ENCODE measurements around the gene KLK7. TPM values are rescaled to one million over a fixed set of nuclear protein-coding genes. Genes with fewer than 3 reads are reported as not detected.

Gene KLK7
- total RNA-seq, 4 donors from 2014 or later: 9.5 to 309 (median 198) TPM

- 24 to 49% methylated on average over 4 to 8 of the region's 8 CpGs for WGBS, 2 donors
These were observed 22.7 kb upstream of the KLK7 start for GRCh38 chr19:51006406-51006805.

GRCh38 chr19:51005248-51005647, 21.5 kb upstream of the KLK7 start:
- Histone ChIP-seq H3K27me3 (peaks cover 0 to 63% (median 0%) of the 10 kb centered on the region in 4 donors), H3K9me3 (no peaks in the 10 kb centered on the region), H3K4me3 (no peak overlapping the region), H3K27ac (no peak overlapping the region), H3K36me3 (no peaks in the 10 kb centered on the region), H3K4me1 (peaks cover 9 to 35% (median 16%) of the 10 kb centered on the region in 3 donors)
- TF ChIP-seq POLR2A (IDR thresholded peaks at IDR 0.05): no peak
- TF ChIP-seq, protein P1, sequence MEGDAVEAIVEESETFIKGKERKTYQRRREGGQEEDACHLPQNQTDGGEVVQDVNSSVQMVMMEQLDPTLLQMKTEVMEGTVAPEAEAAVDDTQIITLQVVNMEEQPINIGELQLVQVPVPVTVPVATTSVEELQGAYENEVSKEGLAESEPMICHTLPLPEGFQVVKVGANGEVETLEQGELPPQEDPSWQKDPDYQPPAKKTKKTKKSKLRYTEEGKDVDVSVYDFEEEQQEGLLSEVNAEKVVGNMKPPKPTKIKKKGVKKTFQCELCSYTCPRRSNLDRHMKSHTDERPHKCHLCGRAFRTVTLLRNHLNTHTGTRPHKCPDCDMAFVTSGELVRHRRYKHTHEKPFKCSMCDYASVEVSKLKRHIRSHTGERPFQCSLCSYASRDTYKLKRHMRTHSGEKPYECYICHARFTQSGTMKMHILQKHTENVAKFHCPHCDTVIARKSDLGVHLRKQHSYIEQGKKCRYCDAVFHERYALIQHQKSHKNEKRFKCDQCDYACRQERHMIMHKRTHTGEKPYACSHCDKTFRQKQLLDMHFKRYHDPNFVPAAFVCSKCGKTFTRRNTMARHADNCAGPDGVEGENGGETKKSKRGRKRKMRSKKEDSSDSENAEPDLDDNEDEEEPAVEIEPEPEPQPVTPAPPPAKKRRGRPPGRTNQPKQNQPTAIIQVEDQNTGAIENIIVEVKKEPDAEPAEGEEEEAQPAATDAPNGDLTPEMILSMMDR (IDR thresholded peaks at IDR 0.05): no peak
- DNase-seq: no peak
- intact Hi-C loops (cut with DNase I): no loop called here
- WGBS, 2 donors: 75 to 92% methylated on average over 1 of the region's 1 CpG

More at GRCh38 chr19:51006406-51006805, 22.7 kb upstream of the KLK7 start:
- TF ChIP-seq POLR2A (IDR thresholded peaks at IDR 0.05): no peak
- TF ChIP-seq, protein P1 (IDR thresholded peaks at IDR 0.05): no peak
- Histone ChIP-seq H3K27me3 (peaks cover 0 to 60% (median 0%) of the 10 kb centered on the region in 4 donors), H3K9me3 (no peaks in the 10 kb centered on the region), H3K4me3 (no peak overlapping the region), H3K36me3 (no peaks in the 10 kb centered on the region), H3K27ac (no peak overlapping the region), H3K4me1 (peaks cover 14 to 36% (median 16%) of the 10 kb centered on the region in 3 donors)
- intact Hi-C loops (cut with DNase I): no loop called here
- no peak for DNase-seq

GRCh38 chr19:51003316-51003715, 19.6 kb upstream of the KLK7 start:
- DNase-seq: no peak
- peak overlapping the region in 2 of 4 donors; percentile 14 to 25 for H3K27ac ChIP-seq
- peaks cover 4 to 30% (median 13%) of the 10 kb centered on the region in 3 donors for H3K4me1 ChIP-seq
- no peaks in the 10 kb centered on the region for H3K36me3 ChIP-seq
- no peaks in the 10 kb centered on the region for H3K9me3 ChIP-seq
- no peak overlapping the region for H3K4me3 ChIP-seq
- TF ChIP-seq POLR2A (IDR thresholded peaks at IDR 0.05): no peak
- TF ChIP-seq, protein P1 (IDR thresholded peaks at IDR 0.05): no peak
- 82 to 88% methylated on average over 5 to 6 of the region's 7 CpGs for WGBS, 2 donors
- H3K27me3 ChIP-seq: peaks cover 0 to 63% (median 0%) of the 10 kb centered on the region in 4 donors
- intact Hi-C loops (cut with DNase I): no loop called here

DNA sequence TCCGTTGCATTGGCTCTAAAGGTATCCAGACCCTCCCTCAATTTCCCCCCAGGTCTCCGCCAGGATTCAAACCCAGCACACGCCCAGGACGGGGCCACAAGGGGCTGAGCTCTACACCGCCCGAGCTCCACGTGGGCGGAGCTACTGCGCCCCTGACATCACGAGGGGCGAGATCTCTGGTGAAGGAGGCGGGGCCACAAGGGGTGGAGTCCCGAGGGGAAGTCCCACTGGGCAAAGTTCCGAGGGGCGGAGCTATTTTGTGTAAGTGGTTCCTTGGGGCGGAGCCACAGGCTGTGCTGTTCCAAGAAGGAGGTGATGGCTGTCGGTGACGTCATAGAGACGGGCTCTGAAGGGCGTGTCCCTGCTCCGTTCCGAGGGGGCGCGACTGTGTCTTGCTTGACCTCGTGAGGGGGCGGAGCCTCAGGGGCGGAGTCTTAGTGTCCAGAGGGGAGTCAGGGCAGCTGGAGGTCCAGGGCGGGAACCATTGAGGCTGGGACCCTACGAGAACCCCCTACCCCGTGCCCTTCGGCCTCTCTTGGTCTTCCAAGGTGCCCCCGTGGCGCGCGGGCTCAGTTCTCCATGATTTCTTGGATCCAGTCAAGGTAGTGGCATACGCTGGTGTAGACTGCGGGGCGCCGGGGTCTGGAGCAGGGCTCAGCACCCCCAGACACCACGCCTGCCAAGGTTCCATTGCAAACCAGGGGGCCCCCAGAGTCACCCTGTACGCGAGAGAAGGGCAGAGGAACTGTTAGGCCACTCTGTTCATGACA, 19.0 kb upstream of the KLK7 start:
- Histone ChIP-seq H3K9me3 (no peaks in the 10 kb centered on the region), H3K36me3 (no peaks in the 10 kb centered on the region), H3K4me3 (peak overlapping the region in 3 of 4 donors; percentile 37 to 49 (median 40)), H3K27ac (peak overlapping the region; percentile 28 to 90 (median 78)), H3K4me1 (peaks cover 4 to 30% (median 13%) of the 10 kb centered on the region in 3 donors), H3K27me3 (peaks cover 0 to 68% (median 0%) of the 10 kb centered on the region in 4 donors)
- TF ChIP-seq POLR2A (IDR thresholded peaks at IDR 0.05): peak in 1 of 4 donors; percentile 32
- TF ChIP-seq, protein P1 (IDR thresholded peaks at IDR 0.05): no peak
- no peak for DNase-seq
- intact Hi-C loops (cut with DNase I): no loop called here
- 41 to 50% methylated on average over 1 to 3 of the region's 42 CpGs for WGBS, 2 donors

DNA sequence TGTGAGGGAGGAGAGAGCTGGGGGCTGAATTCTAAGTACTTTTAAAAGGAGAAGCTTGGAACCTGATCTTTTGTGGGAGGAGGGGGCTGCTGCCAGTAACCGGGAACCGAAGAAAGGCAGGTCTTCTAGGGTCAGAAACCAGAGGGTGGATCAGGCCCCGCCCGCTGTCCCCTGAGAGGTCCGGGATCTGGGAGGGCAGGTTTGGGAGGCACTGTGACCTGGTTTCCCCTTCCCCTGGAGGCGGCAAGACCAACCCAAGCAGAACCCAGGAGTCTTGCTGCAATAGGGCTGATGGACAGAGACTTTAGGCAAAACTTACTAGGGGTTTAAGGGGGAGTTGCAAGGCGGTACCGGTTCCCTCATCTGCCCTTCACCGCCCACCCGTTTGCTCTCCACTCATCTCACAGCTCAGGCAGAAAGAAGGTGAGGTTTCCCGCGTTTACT, 18.4 kb upstream of the KLK7 start:
- Histone ChIP-seq H3K27ac (peak overlapping the region; percentile 28 to 90 (median 78)), H3K9me3 (no peaks in the 10 kb centered on the region), H3K4me1 (peaks cover 4 to 30% (median 13%) of the 10 kb centered on the region in 3 donors), H3K36me3 (no peaks in the 10 kb centered on the region), H3K27me3 (peaks cover 0 to 65% (median 0%) of the 10 kb centered on the region in 4 donors), H3K4me3 (peak overlapping the region; percentile 19 to 49 (median 38))
- intact Hi-C loops (cut with DNase I): no loop called here
- TF ChIP-seq, protein P1 (IDR thresholded peaks at IDR 0.05): no peak
- TF ChIP-seq POLR2A (IDR thresholded peaks at IDR 0.05): no peak
- WGBS, 2 donors: 32 to 41% methylated on average over 12 of the region's 12 CpGs
- DNase-seq: no peak

Data from esophagus squamous epithelium (tissue), 5 donors.